Naive B cell (primary cell): ENCODE measurements around the gene RUVBL2. TPM values are rescaled to one million over a fixed set of nuclear protein-coding genes. Genes with fewer than 3 reads are reported as not detected.

Source experiments
- ATAC-seq, 2 donors: fragments of 150-1000 bp; cut with Tn5 transposase; 2 replicates each; pipeline ENCODE4 v1.10.0; 2021; ENCODE audit warnings: low read depth in 2 of 2, mild to moderate bottlenecking in 2 of 2, moderate library complexity in 2 of 2
- DNase-seq: peaks from one replicate; pipeline ENCODE4 v3.0.0; 2022
- H3K27ac Mint-ChIP-seq, 6 donors: one replicate each; pipeline ENCODE4 v1.8.0; 2020 to 2022; ENCODE audit warnings: mild to moderate bottlenecking in 6 of 6, mixed read lengths in 6 of 6, moderate library complexity in 5 of 6, inconsistent platforms in 2 of 6
- H3K27me3 Mint-ChIP-seq, 3 donors: one replicate each; pipeline ENCODE4 v1.8.0; 2021 to 2022; ENCODE audit warnings: mixed read lengths in 3 of 3, mild to moderate bottlenecking in 1 of 3
- H3K36me3 Mint-ChIP-seq, 2 donors: one replicate each; pipeline ENCODE4 v1.8.0; 2020 to 2022; ENCODE audit warnings: mixed read lengths in 2 of 2, inconsistent platforms in 1 of 2, mild to moderate bottlenecking in 1 of 2
- H3K4me1 Mint-ChIP-seq, 3 donors: one replicate each; pipeline ENCODE4 v1.8.0; 2020 to 2022; ENCODE audit warnings: mixed read lengths in 3 of 3, inconsistent platforms in 1 of 3, mild to moderate bottlenecking in 1 of 3, moderate library complexity in 1 of 3
- H3K4me3 Mint-ChIP-seq, 8 donors: one replicate each; pipeline ENCODE4 v1.8.0; 2020 to 2022; ENCODE audit warnings: mild to moderate bottlenecking in 8 of 8, mixed read lengths in 8 of 8, moderate library complexity in 8 of 8, inconsistent platforms in 2 of 8
- H3K9me3 Mint-ChIP-seq, 7 donors: one replicate each; pipeline ENCODE4 v1.8.0; 2020 to 2022; ENCODE audit warnings: mixed read lengths in 7 of 7, mild to moderate bottlenecking in 5 of 7, inconsistent platforms in 2 of 7, moderate library complexity in 1 of 7
- polyA plus RNA-seq, 6 donors: library from polyadenylated mRNA; unstranded; fragments of 300-500 nt; fragmentation: Illumina TruSeq; gene quantifications; one replicate each; pipeline ENCODE4 v1.2.3, GENCODE V29; 2021; ENCODE audit warnings: low read depth in 6 of 6

RUVBL2 gene
- polyA plus RNA-seq, 6 donors from 2014 or later, result 39.7 to 63.2 (median 50.0) TPM

DNA sequence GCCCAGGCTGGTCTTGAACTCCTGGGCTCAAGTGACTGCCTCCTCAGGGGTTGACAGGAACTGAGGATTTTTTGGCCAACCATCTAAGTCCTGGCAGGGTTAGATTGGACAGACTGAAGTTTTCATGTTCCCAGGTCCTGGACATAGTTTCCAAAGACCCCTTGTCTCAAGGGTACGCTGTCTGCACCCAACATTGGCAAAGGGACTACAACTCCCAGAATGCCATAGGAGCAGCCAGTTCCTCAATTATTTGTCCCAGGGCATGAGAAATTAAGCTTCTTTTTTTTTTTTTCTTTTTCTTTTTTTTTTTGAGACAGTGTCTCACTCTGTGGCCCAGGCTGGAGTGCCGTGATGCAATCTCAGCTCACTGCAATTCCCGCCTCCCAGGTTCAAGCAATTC, 7.5 kb upstream of the RUVBL2 start:
- H3K27me3 Mint-ChIP-seq, result no peaks in the 10 kb centered on the region
- H3K27ac Mint-ChIP-seq, result no peak overlapping the region
- no peak overlapping the region for H3K4me3 Mint-ChIP-seq
- no peak for ATAC-seq
- no peak for DNase-seq
- peaks cover 0 to 23% (median 14%) of the 10 kb centered on the region in 3 donors for H3K4me1 Mint-ChIP-seq
- peaks cover 9 to 17% of the 10 kb centered on the region in 2 donors for H3K36me3 Mint-ChIP-seq
- H3K9me3 Mint-ChIP-seq, result no peaks in the 10 kb centered on the region

DNA sequence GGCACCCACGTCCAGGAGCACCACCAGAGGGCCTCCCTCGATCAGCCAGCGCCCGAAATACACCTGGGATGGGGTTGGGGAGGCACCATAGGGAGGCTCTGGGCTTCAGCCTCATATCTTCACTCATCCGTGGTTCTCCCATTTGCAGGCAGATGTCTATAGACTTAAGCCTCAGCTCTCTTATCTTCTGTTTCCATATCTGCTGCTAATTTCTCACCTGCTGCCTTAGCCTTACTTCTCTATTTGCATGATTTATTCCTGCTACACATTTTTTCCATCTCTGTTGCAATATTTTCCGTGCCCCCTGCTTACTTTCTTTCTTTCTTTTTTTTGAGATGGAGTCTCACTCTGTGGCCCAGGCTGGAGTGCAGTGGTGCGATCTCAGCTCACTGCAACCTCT, 6.4 kb upstream of the RUVBL2 start:
- Mint-ChIP-seq H3K27ac (peak overlapping the region in 1 of 6 donors; percentile 68), H3K9me3 (no peaks in the 10 kb centered on the region), H3K4me3 (no peak overlapping the region), H3K27me3 (no peaks in the 10 kb centered on the region), H3K36me3 (peaks cover 9 to 17% of the 10 kb centered on the region in 2 donors), H3K4me1 (peaks cover 6 to 30% (median 16%) of the 10 kb centered on the region in 3 donors)
- ATAC-seq, result no peak
- DNase-seq, result no peak

DNA sequence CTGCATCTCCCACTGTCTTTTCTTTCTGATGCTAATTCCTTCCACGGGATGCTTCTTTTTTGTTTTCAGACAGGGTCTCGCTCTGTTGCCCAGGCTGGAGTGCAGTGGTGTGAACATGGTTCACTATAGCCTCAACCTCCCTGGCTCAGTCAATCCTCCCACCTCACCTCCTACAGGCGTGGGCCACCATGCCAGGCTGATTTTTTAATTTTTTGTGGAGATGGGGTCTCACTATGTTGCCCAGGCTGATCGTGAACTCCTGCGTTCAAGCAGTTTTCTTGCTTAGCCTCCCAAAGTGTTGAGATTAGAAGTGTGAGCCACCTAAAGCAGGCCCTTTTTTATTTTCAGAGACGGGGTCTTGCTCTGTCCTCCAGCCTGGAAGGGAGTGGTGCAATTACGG, 5.4 kb upstream of the RUVBL2 start:
- no peak overlapping the region for H3K27ac Mint-ChIP-seq
- peaks cover 14 to 34% (median 21%) of the 10 kb centered on the region in 3 donors for H3K4me1 Mint-ChIP-seq
- H3K9me3 Mint-ChIP-seq, result no peaks in the 10 kb centered on the region
- no peaks in the 10 kb centered on the region for H3K27me3 Mint-ChIP-seq
- no peak for ATAC-seq
- peaks cover 9 to 17% of the 10 kb centered on the region in 2 donors for H3K36me3 Mint-ChIP-seq
- H3K4me3 Mint-ChIP-seq, result no peak overlapping the region
- no peak for DNase-seq

DNA sequence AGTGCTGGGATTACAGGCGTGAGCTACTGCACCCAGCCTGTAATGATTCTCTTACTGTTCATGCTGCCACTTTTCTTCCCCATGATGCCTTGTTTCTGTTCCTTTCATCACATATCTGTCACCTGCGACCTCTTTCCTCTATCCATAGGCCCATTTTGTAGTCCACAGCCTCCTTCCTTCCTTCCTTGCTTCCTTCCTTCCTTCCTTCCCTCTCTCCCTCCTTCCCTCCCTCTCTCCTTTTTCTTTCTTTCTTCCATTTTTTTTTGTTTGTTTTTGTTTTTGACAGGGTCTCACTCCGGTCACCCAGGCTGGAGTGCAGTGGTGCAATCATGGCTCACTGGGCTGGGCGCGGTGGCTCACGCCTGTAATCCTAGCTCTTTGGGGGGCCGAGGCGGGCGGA, 4.8 kb upstream of the RUVBL2 start:
- Mint-ChIP-seq H3K27ac (peak overlapping the region in 1 of 6 donors; percentile 70), H3K4me1 (peaks cover 19 to 36% (median 24%) of the 10 kb centered on the region in 3 donors), H3K9me3 (peaks cover 0 to 2% (median 0%) of the 10 kb centered on the region in 7 donors), H3K36me3 (peaks cover 9 to 17% of the 10 kb centered on the region in 2 donors), H3K4me3 (peak overlapping the region in 1 of 8 donors; percentile 71), H3K27me3 (no peaks in the 10 kb centered on the region)
- ATAC-seq (no peak), DNase-seq (no peak)

DNA sequence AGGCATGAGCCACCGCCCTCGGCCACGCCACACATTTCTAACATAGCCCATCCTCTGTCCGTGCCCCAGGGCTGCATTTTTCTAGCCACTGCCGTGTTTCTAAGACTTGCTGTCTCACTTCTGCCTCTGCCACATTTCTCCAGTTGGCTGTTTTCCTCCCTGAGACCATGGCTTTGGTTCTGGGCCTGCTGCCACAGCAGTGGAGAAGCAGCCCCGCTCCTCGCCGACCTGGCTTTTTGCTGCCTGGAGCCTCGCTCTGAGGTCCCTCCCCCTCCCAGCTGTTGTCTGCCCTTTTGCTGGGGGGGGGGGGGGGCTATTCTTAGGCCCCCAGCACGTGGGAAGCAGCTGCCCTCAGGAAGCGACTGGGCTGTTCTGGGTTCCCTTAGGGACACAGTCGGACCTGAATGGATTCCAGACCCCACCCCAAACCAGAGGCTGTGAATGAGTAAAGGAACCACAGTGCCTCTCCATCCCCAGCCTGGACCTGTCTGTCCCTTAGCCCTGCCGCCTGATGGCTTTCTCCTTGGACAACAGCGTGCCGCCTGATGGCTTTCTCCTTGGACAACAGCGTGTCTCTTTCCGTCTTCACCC, 3.9 kb upstream of the RUVBL2 start:
- DNase-seq, result no peak
- no peak for ATAC-seq
- H3K4me3 Mint-ChIP-seq, result peak overlapping the region in 2 of 8 donors; percentile 3 to 57
- no peaks in the 10 kb centered on the region for H3K27me3 Mint-ChIP-seq
- peaks cover 9 to 17% of the 10 kb centered on the region in 2 donors for H3K36me3 Mint-ChIP-seq
- H3K4me1 Mint-ChIP-seq, result peaks cover 25 to 42% (median 32%) of the 10 kb centered on the region in 3 donors
- peaks cover 0 to 2% (median 0%) of the 10 kb centered on the region in 7 donors for H3K9me3 Mint-ChIP-seq
- H3K27ac Mint-ChIP-seq, result peak overlapping the region in 2 of 6 donors; percentile 65 to 87

DNA sequence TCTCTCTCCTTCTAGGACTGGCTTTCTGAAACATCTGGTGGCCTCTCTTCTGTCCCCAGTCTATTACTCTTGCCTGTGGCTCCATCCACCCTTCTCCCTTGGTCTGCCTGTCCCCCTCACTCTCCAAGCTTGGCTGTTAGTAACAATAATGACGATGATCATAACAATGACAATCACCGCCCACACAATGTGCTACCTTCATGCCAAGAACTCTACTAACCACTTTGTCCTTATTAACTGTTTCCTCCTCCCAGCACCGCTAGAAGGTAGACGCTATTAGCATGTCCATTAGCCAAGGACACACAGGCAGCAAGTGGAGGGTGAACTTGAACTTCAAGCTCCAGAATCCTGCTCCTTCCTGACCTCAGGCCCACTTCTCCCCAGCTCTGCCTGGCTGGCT, 3.3 kb upstream of the RUVBL2 start:
- no peak for ATAC-seq
- H3K9me3 Mint-ChIP-seq, result peaks cover 0 to 2% (median 0%) of the 10 kb centered on the region in 7 donors
- DNase-seq, result no peak
- H3K36me3 Mint-ChIP-seq, result peaks cover 9 to 17% of the 10 kb centered on the region in 2 donors
- H3K4me3 Mint-ChIP-seq, result peak overlapping the region in 2 of 8 donors; percentile 6 to 57
- H3K27ac Mint-ChIP-seq, result peak overlapping the region in 1 of 6 donors; percentile 86
- no peaks in the 10 kb centered on the region for H3K27me3 Mint-ChIP-seq
- H3K4me1 Mint-ChIP-seq, result peaks cover 31 to 48% (median 37%) of the 10 kb centered on the region in 3 donors

DNA sequence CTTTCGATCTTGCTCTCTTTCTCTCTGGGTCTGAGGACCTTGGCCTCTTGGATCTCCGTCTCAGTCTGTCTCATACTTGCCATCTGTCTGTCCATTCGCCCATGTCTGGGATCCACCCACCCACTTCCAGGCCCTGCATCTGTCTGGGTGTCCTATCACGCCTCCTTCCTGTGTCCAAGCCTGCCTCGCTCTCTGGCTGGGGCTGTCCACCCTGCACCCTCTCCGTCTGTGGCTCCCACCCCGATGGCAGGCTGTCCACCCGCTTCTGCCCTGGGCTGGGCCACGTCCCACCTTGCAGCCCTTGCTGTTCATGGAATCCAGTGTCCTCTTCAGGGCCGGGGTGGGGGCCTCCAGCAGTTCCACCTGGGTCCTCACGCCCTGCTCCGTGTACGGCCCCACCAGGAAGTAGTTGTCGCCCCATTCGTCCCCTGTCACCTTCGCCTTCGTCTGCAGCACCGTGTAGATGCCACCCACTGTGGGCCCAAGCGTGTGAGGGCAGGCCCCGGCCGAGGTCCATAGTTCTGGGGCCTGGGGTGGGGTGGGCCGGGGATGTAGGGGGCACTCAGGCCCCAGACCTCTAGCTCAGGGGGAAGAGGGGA, 2.6 kb upstream of the RUVBL2 start:
- ATAC-seq (no peak), DNase-seq (no peak)
- peak overlapping the region in 2 of 8 donors; percentile 24 to 28 for H3K4me3 Mint-ChIP-seq
- peaks cover 0 to 2% (median 0%) of the 10 kb centered on the region in 7 donors for H3K9me3 Mint-ChIP-seq
- H3K27me3 Mint-ChIP-seq, result no peaks in the 10 kb centered on the region
- H3K27ac Mint-ChIP-seq, result peak overlapping the region in 3 of 6 donors; percentile 15 to 57 (median 42)
- peaks cover 32 to 48% (median 37%) of the 10 kb centered on the region in 3 donors for H3K4me1 Mint-ChIP-seq
- H3K36me3 Mint-ChIP-seq, result peaks cover 9 to 17% of the 10 kb centered on the region in 2 donors

DNA sequence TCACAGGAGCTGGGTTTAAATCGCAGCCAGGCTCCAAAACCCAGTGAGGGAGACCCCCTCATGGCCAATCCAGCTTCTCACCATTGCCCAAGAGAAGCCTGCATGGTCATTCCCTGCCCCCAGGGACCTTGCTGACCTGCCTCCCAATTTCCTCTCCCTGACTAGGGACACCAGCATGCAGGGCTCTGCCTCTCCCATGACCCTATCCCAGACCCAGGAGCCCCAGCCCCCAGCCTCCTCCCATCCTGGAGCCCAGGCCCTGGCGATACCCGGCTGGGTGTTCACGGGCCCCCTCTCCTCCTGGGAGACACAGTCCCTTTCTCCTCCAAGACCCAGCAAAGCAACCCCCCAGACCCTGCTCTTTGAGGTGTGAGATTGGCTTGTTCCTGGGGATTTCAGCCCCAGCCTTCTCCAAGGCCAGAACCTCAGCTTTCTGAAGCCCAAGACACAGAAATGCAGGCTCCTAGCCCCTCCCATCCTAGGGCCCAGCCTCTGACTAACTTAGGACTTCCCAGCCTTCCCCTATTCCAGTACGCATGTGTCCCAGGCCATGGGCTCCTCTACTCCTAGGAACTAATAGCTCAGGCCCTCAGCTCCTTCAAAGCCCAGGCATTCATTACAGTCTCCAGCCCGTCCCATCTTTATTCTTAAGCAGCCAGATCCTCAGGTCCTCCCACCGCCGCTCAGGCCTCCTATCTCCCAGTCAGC, 1.7 kb upstream of the RUVBL2 start:
- Mint-ChIP-seq H3K36me3 (peaks cover 9 to 17% of the 10 kb centered on the region in 2 donors), H3K4me3 (peak overlapping the region; percentile 89 to 100 (median 96)), H3K27ac (peak overlapping the region in 4 of 6 donors; percentile 20 to 97 (median 89)), H3K9me3 (peaks cover 0 to 2% (median 0%) of the 10 kb centered on the region in 7 donors), H3K4me1 (peaks cover 36 to 50% (median 37%) of the 10 kb centered on the region in 3 donors), H3K27me3 (no peaks in the 10 kb centered on the region)
- DNase-seq (no peak), ATAC-seq (no peak)

DNA sequence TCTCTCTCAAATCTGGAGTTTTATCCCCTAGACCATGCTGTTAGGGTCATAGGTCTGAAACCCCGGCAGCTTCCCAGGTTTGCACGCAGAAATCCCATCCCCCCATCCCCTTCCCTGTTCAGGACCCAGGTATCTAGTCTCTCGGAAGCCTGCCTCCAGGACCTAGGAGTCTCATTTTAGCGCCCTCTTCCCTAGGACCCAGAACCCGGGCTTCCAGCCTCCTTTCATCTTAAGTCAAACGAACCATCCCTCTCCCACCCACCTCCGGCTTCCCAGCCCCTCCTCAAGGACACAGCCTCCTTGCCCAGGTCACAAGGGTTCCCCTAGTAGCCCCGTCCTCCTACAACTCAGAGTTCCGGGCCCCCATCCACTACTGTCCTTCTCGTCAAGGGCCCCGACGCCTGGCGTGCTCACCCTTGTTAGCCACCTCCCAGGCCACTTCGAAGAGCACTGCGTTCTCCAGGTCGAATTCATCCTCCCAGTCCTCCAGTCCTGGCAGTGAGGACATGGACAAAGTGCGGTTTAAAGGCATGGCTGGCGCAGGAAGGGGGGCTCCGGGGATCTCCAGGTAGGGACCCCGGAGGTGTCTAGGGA, 1.0 kb upstream of the RUVBL2 start:
- H3K4me1 Mint-ChIP-seq, result peaks cover 34 to 48% (median 41%) of the 10 kb centered on the region in 3 donors
- peak overlapping the region; percentile 89 to 100 (median 96) for H3K4me3 Mint-ChIP-seq
- no peak for ATAC-seq
- DNase-seq, result no peak
- peaks cover 0 to 2% (median 0%) of the 10 kb centered on the region in 7 donors for H3K9me3 Mint-ChIP-seq
- no peaks in the 10 kb centered on the region for H3K27me3 Mint-ChIP-seq
- H3K27ac Mint-ChIP-seq, result peak overlapping the region; percentile 33 to 99 (median 89)
- H3K36me3 Mint-ChIP-seq, result peaks cover 9 to 17% of the 10 kb centered on the region in 2 donors

DNA sequence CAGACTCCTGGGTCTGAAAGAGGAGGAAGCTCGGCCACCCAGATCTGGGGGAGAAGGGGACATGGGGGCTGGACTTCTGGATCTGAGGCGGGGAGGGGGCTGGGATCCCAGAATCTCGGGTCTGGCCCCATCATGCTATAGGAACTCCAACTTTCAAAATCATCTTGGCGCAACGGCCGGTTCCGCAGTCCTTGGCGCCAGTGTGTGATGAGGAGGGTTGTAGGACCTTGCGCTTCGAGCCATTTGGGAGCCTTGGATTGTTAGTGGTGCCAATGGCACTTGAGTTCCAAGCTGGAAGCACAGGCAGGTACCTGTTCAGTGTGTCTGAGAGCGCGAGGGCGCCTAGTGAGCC, 324 bp downstream of the RUVBL2 start:
- no peak for ATAC-seq
- peak overlapping the region; percentile 93 to 99 (median 98) for H3K27ac Mint-ChIP-seq
- no peaks in the 10 kb centered on the region for H3K27me3 Mint-ChIP-seq
- H3K4me3 Mint-ChIP-seq, result peak overlapping the region; percentile 89 to 100 (median 96)
- H3K4me1 Mint-ChIP-seq, result peaks cover 39 to 49% (median 47%) of the 10 kb centered on the region in 3 donors
- H3K9me3 Mint-ChIP-seq, result peaks cover 0 to 2% (median 0%) of the 10 kb centered on the region in 7 donors
- H3K36me3 Mint-ChIP-seq, result peaks cover 0 to 3% of the 10 kb centered on the region in 2 donors
- DNase-seq, result no peak

DNA sequence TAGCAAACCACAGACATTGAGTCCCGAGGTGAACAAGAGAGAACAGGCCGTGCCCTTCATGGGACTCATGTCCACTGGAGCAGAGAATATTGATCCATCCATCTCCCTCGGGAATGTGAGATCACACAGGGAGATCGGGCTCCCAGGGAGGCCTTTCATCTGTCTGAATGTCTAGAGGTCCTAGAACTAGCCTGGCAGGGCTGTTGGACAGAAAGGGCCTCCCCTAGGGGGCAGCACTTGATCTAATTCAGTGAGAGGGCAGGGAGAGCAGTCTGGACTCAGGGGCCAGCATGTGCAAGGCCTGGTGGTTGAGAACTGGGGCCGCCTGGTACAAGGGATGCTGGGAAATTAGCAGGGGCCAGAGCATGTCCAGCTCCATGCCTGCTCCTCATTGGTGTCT, 4.3 kb downstream of the RUVBL2 start:
- H3K4me3 Mint-ChIP-seq, result peak overlapping the region in 2 of 8 donors; percentile 15 to 40
- H3K36me3 Mint-ChIP-seq, result no peaks in the 10 kb centered on the region
- ATAC-seq (no peak), DNase-seq (no peak)
- H3K27ac Mint-ChIP-seq, result peak overlapping the region in 1 of 6 donors; percentile 21
- H3K9me3 Mint-ChIP-seq, result peaks cover 0 to 2% (median 0%) of the 10 kb centered on the region in 7 donors
- peaks cover 25 to 43% (median 28%) of the 10 kb centered on the region in 3 donors for H3K4me1 Mint-ChIP-seq
- no peaks in the 10 kb centered on the region for H3K27me3 Mint-ChIP-seq

DNA sequence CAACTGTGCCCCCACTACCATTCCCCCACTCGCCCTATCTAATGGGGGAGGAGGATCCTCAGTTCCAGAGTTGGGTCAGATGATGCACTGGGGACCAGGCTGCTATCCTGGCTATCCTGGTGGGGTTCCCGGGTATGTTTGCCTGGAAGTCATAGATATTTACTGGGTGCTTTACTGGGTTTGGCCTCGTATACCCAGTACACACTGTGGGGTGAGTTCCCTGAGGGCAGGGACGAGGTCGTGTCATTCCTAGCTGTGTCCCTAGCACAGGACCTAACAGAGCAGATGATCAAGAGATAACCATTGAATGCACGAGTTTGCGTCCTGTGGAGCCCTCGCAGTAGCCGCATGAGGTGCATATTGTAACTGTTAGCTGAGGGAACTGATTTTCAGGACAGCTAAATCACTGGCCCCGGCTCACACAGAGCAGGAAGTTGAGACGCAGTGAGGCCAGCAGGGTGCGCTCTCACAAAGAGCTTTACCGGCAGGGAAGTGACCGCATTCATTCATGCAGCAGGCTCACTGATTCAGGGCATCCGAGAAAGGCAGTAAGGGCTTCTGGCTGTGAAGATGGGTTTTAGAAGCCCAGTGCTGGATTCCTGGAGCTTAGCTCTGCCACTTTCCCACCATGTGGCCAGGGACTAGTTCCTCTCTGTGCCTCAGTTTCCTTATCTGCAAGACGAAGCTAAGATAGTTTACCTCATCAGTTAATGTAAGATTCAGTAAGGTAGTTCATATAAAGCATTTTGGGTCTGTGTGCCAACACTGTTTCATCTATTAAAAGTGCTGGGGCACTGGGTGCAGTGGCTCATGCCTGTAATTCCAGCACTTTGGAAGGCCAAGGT, 6.0 kb downstream of the RUVBL2 start:
- Mint-ChIP-seq H3K9me3 (no peaks in the 10 kb centered on the region), H3K27me3 (no peaks in the 10 kb centered on the region), H3K36me3 (peaks cover 0 to 6% of the 10 kb centered on the region in 2 donors), H3K4me3 (peak overlapping the region in 2 of 8 donors; percentile 50 to 68), H3K4me1 (peaks cover 17 to 31% (median 18%) of the 10 kb centered on the region in 3 donors), H3K27ac (peak overlapping the region in 1 of 6 donors; percentile 41)
- DNase-seq (peak; percentile 36), ATAC-seq (peak; percentile 78 to 79)
